T-helper 2 cell (primary cell): ENCODE results near the gene ZC3H7A.
"Not testable (repeated sequence)": the region's sequence is repeated elsewhere in the genome, so short reads cannot be mapped to it uniquely, and the experiment has no call there.

Source experiments
- DNase-seq, 5 experiments: peaks; one replicate each; pipeline versions ENCODE4 v3.0.0 to v3.0.0-alpha.2; 2012 to 2022

ZC3H7A gene

DNA sequence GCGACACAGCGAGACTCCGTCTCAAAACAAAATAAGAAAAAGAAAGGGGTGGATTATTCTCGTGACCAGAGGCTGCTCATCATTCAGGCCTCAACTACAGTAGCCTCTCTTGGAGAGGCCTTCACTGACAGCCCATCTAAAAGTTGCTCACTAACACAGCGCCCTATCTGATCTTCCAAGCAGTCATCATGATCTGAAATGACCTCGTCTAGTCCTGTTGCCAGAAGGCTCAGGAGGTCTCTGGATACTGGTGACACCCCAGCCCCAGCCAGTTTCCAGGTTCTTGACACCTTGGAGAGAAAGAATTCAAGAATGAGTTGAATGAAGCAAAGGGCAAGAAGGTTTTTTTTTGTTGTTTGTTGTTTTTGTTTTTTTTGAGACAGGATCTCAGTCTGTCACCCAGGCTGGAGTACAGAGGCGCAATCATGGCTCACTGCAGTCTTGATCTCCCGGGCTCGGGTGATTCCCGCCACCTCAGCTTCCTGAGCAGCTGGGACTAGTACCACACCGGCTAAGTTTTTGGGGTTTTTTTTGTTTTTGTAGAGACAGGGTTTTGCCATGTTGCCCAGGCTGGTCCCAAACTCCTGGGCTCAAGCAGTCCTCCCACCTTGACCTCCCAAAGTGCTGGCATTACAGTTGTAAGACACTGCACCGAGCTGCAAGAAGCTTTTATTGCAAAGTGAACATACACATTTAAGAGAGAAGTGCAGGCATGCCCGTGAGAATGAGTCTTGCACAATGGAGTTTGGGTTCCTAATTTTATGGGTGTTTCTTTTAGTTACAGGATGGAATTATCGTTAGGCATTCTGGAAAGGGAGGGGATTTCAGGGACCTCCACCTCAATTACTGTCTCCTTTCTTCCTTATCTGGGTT, 2.7 kb upstream of the ZC3H7A start:
- peak in 1 of 5 experiments; percentile 34 for DNase-seq

DNA sequence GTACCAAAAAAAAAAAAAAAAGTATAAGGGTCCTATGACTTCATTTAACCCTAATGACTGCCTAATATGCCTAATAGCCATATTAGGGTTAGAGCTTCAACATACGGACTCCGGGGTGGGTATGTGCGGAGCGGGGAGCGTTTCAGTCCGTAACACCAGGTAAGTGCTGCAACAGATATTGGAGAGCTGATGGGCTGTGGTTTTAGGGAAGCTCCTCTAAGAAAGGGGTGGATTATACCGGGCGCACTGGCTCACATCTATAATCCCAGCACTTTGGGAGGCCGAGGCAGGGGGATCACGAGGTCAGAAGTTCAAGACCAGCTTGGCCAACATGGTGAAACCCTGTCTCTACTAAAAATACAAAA, 1.9 kb upstream of the ZC3H7A start:
- DNase-seq = no peak

DNA sequence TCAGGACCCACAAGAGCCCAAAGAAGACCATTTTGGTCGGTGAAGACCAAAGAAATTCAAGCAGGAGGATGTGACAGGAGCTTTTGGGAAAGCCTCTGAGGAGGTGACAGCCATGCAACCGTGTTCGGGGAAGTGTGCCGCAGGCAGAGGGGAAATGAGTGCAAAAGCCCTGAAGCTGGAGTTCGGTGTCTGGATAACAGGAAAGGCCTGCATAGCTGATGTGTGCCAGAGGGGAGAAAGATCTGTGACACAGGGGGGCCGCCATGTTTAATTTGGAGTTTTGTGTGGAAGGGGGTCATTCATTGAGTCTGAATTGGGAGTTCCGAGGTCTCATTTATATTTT, 870 bp upstream of the ZC3H7A start:
- no peak for DNase-seq

DNA sequence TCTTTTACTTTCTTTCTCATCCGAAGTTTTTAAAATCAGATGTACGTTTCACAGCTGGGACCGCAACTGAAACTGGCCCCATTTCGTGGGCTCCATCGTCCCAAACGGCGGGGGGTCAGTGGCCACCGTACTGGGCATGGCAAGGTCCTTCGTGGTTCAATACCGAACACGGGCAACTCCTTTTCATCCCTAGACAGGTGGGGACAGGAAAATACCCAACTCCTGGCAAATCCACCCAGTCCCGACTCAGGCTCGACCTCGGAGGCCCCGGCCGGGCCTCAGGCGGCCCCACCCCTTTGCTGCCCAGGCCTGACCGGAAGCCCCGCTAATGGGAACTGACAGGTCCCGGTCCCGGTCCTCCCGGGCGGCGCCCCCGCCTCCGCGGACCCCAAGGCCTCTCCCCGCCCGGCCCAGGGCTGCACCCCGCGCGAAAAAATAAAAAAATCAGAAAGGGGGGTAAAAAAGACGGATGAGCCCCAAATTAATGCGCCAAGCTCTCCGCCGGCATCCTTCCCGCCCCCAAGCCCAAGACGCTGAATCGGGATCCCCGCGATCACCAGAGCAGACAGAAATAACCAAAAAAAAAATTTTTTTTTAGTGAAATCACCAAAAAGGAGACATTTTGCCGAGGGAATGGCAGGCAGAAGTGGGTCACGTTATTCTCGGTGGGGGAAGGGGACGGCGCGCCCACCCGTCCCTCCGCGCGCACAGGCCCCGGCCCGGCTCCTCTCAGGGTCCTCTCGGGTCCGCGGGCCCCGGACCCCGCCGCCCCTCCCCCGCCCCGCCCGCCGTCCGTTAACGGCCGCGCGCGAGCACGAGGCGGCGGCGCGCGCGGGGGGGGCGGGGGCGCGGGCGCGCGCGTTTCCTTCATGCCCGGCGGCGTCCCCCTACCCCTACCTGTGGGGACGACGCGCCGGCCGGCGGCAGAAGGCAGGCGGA, 562 bp downstream of the ZC3H7A start:
- DNase-seq = peak in 3 of 5 experiments; percentile 12 to 39 (median 30)

DNA sequence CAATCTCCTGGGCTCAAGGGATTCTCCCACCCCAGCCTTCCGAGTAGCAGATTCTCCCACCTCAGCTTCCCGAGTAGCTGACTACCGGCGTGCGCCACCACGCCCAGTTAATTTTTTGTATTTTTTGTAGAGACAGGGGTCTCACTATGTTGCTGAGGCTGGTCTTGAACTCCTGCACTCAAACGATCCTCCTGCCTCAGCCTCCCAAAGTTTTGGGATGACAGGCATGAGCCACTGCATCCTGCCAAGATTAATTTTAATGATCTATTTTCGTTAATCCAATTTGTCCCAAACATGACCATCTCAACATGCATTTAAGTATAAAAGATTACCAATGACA, 1.2 kb downstream of the ZC3H7A start:
- no peak for DNase-seq

DNA sequence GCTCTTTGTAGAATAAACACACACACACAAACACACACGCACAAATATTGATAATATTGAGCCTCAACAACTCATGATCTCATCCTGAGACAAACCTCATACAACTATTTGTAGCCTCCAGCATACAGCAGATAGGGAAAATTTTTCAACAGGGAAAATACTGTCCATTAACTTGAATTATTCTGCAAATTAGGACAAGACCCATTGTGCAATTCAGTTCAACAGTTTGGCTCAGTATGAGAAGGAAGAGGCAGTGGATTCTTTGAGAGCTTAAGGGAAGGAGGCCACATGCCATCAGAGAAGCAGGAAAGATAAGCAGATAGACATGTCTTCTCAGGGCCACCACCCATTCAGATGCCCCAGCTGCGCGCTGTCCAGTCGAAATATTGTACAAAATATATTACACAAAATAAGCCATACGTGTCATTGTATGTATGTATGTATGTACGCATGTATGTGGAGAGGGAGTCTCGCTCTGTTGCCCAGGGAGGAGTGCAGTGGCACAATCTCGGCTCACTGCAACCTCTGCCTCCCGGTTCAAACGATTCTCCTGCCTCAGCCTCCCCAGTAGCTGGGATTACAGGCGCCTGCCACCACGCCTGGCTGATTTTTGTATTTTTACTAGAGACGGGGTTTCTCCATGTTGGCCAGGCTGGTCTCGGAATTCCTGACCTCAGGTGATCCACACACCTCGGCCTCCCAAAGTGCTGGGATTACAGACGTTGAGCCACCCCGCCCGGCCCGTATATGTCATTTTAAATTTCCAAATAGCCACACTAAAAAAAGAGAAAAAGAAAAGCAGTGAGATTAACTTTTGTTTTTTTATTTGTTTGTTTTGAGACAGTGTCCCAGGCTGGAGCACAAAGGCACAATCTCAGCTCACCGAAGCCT, 1.8 kb downstream of the ZC3H7A start:
- DNase-seq = no peak

DNA sequence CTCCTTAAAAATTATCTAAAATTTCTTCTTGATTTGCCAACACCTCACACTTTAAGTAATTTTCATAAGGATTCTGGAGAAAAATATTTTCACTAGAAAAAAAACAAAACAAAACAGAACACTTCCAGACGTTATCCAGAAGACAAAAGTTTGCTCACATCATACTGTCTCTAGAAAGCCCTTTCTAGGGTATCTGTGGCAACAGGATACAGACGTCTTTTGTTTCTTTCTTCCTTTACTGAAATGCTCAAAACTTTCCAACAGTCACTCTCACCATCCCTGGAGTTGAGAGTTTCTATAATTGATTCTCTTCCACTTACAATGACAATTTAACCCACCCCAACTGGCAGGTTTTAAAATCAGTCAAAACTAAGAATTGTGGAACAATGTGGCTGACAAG, 2.6 kb downstream of the ZC3H7A start:
- no peak for DNase-seq

DNA sequence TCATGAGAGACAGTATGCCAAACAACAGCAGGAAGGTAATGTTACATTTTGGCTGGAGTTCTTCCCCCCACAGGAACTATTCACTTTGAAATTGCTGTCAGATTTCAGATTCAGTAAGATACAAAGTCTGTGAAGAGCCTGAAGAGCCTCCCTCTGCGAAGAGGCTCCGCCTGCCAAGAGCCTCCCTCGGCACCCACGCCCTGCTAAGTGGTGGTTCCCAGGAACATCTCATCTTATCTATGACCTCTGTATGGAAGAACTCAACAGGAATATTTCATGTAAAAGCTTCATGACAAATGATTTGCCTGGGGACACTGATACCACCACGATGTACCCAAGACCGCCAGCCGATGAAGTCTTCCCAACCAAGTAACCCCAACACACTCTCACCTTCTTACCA, 3.2 kb downstream of the ZC3H7A start:
- DNase-seq = no peak

DNA sequence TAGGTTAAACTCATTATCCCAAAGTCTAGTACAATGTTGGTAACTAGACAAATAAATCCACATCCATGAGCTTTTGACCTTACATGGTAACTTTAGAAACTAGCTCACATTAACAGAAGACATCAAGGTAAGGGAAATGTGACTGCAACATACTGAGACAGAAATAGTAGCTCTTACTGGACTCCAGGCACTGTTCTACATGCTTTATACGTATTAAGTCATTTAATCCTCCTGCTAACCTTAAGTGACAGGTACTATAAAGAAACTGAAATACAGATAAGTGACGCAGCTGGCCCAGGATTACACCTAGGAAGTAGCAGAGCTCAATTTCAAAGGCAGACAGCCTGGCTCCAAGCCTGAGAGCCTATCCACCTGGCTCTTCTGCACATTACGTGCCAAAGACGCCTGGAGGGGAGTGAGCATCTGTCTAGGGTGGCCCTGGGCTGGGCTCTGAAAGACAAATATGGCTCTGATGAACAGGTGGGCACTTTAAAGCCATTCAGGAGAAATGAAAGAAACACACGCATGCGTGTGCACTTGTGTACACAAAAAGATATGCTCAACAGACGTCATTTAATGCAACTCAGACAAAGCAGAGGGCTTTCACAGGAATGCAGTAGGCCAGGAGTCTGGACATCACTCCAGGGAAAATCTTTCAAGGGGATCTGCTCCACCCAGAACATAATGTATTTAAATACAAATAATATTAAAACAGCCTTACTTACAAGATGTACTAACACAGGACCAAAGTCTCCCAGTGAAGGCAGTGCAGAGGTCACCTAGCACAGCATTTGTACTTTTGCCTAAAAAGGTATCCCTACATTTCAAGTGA, 4.4 kb downstream of the ZC3H7A start:
- no peak for DNase-seq

DNA sequence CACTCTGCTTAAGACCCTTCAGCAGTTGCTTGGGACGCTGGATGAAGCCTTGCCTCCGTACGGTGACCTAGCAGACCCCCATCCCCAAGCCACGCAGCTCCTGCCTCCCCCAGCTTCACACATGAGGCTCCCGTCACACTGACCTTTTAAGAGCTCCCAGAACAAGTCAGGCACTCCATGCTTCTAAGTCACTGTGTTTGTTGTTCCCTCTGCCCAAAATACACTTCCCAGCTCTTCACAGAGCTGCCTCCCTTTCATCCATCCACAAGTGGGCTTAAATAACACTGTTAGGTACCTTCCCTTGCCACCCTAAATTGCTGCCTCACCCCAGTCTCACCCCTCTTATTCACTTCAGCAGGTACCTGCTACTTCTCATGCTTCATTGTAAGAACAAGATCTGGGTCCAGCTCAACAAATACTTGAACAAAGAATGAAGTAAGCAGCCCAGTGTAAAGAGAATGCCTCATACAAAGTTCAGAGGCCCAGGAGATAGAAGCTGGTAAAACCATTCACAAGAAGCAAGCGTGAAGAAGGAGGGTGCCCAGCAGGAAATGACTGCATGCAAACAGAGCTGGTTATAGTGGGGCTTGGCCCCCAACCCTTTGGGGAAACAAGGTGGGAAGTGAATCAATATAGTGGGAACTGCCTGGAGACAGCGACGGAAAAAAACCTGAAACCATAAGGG, 5.8 kb downstream of the ZC3H7A start:
- DNase-seq = no peak

DNA sequence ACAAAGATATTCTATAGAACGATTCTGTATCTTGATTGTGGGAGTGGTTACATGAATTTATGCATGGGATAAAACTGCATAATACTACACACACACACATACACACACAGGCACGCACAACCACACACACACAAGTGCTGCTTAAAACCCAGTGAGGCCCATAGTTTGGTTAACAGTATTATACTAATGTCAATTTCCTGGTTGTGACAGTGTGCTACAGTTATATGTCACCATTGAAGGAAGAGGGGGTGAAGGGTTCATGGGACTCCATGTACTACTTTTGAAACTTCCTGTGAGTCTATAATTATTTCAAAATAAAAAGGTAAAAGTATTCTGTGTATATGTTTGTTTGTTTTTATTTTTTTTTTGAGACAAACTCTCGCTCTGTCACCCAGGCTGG, 8.1 kb downstream of the ZC3H7A start:
- DNase-seq = peak in 1 of 5 experiments; percentile 67

DNA sequence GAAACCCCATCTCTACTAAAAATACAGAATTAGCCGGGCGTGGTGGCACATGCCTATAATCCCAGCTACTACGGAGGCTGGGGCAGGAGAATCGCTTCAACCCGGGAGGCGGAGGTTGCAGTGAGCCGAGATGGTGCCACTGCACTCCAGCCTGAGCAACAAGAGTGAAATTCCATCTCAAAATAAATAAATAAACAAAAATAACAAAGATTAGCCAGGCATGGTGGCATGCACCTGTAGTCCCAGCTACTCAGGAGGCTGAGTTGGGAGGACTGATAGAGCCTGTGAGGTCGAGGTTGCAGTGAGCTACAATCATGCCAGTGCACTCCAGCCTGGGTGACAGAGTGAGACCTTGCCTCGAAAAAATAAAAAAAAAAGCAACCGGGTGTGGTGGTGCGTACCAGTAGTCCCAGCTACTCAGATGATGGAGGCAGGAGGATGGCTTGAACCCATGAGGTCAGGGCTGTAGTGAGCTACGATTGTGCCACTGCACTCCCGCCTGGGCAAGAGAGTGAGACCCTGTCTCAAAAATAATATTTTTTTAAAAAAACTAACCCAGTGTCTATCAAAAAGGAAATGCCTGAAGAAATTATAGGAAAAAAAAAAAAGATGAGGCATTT, 12.0 kb downstream of the ZC3H7A start:
- DNase-seq = not testable (repeated sequence)

DNA sequence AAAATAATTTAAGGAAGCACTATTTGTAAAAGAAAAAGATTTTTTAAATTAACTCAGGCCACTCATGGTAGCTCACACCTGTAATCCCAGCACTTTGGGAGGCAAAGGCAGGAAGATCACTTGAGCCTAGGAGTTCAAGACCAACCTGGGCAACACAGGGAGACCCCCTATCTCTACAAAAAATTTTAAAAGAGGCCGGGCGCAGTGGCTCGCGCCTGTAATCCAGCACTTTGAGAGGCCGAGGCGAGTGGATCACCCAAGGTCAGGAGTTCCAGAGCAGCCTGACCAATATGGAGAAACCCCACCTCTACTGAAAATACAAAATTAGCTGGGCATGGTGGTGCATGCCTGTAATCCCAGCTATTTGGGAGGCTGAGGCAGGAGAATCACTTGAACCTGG, 12.7 kb downstream of the ZC3H7A start:
- DNase-seq = not testable (repeated sequence)

DNA sequence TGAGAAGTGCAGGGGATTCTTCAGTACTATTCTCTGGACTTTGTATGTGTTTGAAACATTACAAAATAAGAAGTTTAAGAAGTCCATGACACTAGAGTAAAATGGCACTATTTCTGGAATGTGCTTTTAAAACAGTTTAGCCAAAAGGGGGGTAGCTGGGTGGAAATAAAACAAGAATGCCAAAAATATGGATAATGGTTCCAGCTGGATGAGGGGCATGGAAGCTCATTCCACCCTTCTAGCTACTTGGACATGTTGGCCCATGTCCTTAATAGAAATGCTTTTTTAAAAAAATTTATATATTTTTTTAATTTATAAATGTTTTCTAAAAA, 13.1 kb downstream of the ZC3H7A start:
- DNase-seq = no peak

DNA sequence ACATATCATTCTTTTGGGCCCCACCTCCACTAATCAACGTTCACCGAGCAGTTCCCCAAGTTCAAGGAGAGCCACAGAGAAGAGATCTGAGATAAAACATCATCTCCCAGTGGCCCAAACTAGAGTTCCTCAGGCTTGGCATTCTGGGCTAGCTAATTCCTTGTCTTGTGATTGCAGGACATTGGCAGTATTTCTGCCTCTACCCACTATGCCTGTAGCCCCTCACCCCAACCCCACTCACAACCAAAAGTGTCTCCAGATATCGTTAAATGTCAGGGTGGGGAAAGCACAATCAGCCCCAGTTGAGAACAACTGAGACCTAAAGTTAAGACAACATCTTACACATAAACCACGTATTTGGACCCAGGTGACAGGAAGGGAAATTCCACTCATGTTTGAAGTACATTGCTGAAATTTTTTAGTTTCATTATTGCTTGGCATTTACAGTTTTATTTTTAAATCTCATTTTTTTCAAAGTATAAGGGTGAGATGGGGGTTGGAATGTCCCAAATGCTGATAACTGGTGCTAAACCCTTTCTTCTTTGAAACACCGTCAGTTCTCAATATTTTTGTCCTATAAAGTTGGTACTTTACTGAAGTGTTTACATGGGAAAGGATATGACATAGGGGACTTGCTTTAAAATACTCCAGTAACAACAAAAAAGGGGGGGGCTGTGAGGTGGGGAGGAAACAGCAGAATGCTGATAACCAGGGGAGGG, 13.6 kb downstream of the ZC3H7A start:
- peak in 4 of 5 experiments; percentile 14 to 90 (median 50) for DNase-seq

DNA sequence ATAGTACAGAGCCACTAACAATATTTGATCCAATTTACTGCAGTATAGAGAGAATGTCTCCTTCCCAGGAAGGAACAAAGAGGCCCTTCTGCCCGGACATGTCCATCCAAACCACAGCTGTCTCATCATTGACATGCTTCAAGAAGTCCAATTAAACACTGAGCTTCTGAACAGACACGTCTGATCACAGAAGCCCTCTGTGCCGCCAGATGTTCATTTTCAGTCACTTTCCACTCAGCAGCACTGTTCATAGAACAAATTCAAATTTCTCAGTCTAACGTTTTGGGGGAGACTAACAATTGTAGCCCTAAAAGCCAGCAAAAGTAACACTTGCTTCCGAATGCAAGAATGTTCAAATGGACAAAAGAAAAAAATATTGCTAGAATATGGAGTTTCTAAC, 15.3 kb downstream of the ZC3H7A start:
- DNase-seq = no peak

DNA sequence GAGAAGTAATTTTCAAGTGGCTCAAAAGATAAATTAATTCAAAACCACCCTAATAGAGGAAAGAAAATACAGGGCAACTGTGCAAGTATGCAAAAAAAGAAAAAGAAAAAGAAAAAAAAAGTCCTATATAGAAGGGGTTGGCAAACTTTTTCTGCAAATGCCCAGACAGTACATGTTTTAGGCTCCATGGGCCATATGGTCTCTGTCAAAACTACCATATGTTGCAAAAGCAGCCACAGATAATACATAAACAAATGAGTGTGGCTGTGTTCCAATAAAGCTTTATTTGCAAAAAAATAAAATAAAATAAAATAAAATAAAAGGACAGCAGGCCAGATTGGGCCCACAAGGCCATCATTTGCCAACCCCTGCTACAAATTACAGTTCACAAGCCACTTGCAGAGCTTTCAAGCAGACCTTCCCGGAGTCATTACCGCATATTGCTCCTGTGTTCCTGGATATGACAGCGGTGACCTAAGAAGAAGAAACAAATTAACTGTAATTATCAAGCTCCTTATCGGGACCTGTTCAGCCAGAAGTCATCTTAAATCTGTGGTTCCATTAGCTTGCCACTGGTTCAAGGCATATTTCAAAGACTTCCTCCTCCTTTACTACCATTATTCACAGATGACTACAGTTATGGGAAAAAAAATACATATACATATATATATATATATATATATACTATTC, 15.9 kb downstream of the ZC3H7A start:
- DNase-seq = no peak

DNA sequence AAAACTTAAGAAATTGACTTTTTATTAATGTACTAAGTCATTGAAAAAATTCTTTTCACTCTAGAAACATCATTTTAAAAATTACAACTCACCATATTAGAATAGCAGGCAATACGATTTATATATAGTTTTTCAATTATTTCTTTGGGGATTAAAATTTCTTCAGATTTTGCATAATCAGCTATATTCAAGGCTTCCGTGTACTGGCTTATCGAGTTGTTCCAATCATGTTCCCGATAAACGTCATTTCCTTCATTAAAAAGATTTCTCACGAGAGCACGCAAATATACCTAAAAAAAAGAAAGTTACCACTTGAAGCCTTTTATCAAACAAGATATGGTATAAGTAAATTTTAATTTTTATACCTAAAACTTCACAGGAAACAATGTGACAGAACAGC, 18.0 kb downstream of the ZC3H7A start:
- DNase-seq = no peak

DNA sequence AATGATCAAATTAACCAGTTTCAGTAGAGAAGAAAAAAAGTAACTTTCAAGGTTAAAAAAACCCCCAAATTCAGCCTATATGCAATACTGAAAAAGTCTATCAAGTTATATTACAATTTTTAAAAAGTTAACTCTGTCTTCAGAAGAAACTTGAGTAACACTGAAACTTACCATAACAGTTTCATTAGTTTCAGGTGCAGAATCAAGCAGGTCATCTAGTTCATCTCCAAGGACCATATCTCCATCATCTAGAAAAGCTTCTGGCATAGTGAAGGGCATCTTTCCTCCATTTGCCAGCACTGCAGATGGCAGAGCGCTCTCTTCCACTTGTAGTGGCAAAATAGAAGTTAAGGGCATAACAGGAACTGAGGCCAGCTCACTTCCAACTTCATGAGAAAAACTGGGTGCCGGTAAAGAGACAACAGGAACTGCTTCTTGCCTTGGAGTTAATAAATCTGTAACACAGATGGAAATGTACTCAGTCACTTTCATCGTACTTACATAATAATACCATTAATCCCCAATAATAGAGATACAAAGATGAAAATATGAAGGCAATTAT, 22.9 kb downstream of the ZC3H7A start:
- peak in 1 of 5 experiments; percentile 57 for DNase-seq
